NCI-H524 treated with DMSO at 0.1 percent for 48 hours (cell line): ENCODE measurements around the gene LRSAM1.

ENCODE experiments used
- DNase-seq: peaks from one replicate; lab custom pipeline; 2025; lab: John Stamatoyannopoulos, UW

The LRSAM1 gene

GRCh38 chr9:127497656-127498290 lies 46.5 kb downstream of the LRSAM1 start:
- DNase-seq = no peak

DNA sequence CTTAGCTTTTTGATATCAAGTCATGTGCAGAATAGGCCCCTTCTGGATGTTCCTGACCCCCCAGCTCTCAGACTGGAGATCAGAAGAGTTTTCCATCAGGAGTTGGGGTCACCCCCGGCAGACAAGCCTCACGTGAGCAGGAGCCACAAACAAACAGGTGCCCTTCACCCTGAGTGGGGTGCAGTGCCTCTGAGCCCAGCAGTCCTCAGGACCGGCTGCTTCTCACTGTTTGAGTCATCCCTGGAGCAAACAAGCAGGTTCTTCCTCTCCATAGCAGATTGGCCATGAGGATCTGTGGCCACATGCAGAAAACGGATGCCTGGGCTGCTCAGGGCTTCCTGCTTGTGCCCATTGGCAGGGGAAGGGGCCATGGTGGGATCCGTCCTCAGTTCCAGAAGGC lies 47.0 kb downstream of the LRSAM1 start:
- no peak for DNase-seq

DNA sequence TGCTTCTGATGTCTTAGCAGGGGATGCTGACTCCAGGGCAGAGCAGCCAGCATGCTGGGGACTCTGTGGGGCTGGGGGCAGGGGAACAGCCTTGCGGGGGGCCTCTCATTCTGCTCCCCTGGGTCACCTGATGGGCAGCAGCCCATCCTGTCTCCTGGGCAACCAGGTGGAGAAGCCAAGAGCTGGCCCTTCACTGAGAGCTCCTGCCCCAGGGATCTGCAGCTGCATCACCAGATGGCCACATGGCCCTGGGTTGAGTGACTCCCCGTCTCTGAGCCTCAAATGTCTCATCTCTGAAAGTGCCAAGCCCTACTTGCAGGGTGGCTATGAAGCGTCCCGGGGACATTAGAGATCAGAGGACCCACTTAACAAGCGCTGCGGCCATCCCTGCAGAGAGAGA lies 49.1 kb downstream of the LRSAM1 start:
- DNase-seq = peak; percentile 26

DNA sequence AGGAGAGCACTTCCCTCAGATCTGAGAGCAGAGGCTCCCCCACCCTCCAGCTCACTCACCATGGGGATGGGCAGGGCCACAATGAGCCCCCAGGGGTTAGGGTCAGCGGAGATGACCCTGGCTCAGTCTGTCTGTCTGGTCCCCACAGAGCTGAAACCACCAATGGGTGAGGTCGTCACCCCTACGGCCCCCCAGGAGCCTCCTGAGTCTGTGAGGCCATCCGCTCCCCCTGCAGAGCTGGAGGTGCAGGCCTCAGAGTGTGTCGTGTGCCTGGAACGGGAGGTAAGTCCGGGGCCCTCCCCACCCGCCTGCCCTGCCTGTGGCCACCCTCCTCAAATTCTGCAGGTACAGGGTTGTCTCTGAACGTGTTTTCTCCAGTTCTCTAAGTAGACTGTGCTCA lies 49.6 kb downstream of the LRSAM1 start:
- DNase-seq = no peak

DNA sequence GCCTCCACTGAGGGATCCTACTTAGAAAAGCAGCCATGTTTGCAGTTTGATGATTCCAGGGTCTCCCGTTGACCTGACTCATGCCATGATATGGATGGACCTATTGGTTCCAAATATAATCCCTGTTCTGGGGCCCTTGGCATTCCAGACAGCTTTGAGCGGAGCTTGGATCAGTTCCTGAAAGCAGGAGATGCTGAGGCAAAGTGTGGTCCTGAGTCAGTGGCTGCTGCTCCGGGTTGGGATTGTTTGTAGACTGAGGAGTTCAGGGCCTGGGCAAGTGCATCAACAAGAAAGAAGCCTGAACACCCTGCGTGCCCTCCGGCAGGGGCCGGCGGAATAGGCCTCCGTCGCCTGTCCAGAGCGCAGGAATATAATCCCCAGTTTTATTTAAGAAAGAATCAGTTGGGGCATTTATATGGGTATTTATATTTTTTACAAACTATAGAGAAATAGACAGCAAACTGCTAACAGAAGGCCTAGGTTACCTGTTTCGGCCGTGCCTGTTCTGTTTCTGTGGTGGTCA lies 50.6 kb downstream of the LRSAM1 start:
- no peak for DNase-seq

DNA sequence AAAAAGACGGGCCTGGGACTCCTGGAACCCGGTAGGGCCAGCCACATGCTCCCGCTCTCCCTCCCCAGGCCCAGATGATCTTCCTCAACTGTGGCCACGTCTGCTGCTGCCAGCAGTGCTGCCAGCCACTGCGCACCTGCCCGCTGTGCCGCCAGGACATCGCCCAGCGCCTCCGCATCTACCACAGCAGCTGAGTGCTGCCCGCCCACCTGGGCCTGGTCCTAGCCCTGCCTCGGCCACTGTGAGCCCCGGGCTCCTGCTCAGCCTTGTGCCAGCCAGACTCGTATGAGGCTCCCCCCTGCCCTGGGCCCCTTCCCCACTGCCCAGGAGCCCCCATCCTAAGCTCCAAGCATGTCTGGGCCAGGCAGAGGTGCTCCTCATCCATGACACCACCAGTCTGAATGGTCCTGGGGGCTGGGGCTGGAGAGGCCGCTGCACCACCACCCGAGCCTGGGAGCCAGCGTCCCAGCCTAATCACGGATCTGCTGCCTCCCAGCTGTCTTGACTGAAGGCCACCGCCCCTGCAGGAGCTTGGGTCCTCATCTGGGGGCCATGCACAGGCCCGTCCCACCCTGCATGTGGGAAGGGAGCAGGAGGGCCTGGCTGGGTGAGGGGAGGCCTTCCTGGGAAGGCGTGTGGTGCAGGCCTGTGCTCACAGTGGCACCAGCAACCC lies 51.5 kb downstream of the LRSAM1 start:
- DNase-seq = no peak

- no peak for DNase-seq
These were observed 52.1 kb downstream of the LRSAM1 start for GRCh38 chr9:127503379-127503921.

DNA sequence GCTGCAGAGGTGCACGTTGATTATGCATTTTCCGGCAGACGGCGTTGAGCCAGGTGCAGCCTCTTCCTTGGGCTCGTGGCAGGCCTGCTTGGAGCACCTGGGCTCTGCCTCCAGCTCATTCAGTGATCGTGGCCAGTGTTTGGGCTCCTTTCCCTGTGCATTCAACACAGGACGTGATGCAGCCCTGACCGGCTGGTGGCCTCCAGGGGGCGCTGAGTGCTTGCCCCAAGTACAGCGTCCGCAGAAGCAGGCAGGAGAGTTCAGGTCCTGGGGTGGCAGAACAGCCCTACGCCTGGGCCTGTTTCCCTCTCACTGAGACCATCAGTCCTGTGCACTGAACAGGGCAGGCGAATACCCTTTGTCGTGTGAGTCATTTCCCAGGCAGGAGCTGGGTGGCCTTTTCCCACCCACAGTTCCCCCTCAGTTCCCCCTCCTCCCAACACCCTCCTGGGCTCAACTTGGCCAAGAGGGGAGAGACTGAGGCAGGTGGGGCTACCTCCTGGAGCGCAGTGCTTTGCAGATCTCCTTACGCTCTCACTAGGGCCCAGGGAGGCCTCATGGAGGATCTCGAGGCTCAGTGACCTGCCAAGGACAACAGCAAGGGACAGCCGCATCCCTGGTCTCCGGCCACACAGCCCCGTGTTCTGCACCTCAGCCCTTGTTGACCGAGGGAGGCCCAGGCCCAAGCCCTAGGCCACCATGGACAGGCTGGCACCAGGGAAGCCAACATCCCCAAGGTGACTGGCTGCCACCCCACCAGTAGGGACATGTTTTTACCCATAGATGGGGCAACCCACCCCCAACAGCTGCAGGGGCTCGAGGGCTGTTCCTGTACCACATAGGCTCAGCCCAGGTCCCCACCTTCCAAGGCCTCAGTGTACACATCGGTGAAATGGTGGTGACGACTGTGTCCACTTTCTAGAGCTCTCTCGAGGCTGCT lies 52.9 kb downstream of the LRSAM1 start:
- peak; percentile 22 for DNase-seq

- DNase-seq = no peak
These were observed 53.6 kb downstream of the LRSAM1 start for GRCh38 chr9:127504887-127505251.

- no peak for DNase-seq
These were observed 54.2 kb downstream of the LRSAM1 start for GRCh38 chr9:127505396-127506116.

DNA sequence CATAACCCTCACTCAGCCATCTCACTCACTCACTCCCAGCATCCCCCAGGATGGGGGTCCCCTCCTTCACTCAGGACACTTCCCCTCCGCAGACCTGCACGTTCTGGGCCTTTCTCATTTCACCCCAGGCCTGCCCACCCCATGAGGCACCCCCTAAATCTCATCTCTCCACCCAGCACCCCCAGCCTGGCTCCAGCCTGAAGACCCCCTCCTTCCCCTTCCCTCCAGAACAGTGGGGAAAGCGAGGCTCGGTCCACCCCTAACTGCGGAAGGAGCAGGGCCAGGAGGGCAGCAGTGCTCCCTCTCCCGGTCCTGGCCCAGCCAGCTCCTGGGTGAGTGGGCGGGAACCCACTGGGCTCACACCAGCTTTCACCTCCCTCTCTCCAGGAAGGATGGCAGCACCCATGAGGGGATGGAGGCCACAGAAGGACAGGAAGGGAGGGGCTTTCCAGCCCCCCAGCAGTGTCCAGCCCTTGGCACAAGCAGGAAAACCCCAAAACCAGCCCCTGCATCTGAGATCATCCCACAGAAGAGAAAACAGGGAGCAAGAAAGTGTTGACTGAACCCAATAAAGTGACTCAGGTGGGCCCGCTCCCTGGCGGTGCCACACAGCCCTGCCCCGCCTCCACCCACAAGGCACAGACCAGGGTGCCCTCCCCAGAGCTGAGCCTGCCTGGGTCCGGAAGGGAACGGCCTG lies 55.0 kb downstream of the LRSAM1 start:
- no peak for DNase-seq

DNA sequence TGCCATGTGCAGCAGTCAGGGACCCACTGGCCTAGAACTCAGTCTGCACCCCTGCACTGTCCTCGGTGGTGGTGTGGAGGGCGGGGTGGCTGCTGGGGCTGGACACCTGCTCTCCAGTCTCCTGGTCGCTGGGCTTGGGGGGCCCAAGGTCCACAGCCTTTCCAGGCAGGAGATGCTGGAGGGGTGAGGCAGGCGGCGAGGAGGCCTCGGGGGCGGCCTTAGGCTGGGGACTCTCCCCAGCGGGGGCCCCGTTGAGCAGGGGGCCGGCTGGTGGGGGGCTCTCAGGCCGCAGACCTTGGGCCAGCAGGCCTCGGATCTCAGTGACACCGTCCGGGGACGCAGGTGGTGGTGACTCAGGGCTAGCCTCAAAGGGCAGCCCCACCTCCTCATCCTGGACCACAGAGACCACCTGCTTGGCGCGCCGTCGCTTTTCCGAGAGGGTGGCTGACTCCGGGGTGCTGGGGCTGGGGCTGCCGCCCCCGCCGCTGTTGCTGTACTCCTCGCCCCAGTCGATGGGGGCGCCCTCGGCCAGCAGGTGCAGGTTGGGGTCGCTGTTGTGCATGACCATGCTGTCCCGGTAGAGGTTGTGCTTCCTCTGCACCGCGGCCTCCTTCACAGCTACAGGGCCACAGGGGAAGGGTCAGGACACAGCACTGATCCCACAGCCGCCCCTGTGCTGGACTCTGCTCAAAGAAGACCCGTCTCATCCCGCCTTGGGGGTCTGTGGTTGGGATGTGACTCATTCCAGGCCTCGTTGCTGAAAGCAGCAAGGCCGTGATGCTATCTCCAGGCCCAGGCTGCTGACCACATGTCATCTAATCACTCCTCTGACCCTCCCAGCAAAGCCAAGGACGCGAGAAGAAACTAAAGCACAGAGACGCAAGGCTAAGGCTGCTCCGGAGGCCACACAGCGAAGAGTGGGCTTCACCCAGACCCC lies 55.8 kb downstream of the LRSAM1 start:
- DNase-seq = no peak

DNA sequence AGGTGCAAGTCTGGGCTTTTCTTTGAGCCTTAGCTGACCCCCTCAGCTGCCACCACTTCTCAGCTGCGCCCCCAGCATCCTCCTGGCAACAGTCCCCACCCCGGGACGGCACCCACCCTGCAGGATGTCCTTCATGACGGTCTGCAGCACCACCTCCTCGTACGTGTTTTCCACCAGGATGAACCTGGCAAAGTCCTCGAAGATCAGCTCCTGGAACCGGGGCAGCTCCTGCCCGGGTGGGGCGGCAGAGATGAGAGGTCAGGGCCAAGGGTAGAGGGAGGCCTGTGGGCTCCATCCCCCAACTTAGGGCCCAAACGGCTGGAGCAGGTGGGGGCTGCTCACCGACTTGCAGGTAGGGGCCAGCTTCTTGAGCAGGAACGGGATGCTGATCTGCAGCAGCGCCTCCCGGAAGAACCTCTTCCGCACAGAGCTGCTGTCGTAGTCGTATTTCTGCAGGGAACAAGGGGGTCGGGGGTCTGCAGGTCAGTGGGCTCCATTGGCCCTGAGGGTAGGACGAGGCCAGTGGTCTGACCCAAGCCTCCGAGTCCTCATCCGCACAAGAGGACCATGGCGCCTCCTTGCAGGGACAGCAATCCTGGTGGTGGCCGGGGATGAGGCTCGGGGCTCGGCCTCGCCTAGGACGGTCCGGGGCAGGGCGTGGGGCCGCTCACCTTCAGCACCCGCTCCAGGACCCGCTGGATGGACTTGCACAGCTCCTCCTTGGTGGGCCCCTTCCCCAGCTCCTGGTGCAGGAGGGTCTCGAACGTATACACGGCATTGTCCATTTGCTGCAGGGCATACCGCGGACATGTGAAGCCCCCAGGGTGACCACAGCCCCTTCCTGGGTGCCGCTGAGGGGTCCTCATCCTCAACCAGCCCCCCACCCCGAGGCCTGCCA lies 56.7 kb downstream of the LRSAM1 start:
- DNase-seq = no peak

GRCh38 chr9:127508901-127509260 lies 57.6 kb downstream of the LRSAM1 start:
- no peak for DNase-seq

- DNase-seq = no peak
These were observed 58.1 kb downstream of the LRSAM1 start for GRCh38 chr9:127509261-127509954.

DNA sequence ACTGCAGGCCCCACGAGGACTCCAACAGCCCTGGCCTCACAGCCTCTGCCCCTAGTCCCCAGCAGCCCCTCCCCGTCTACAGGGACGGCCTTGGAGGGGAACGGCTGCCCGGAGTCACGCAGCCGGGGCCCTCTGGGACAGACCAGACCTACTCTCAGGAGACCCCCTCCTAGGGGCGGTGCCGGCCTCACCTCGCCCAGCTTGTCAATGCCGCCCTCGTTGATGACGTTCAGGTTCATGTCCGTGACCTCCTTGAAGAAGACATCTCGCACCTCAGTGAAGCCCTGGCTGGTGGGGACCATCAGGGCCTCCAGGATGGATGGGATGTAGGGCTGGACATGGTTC lies 58.6 kb downstream of the LRSAM1 start:
- no peak for DNase-seq

GRCh38 chr9:127514468-127514867 lies 63.2 kb downstream of the LRSAM1 start:
- no peak for DNase-seq

DNA sequence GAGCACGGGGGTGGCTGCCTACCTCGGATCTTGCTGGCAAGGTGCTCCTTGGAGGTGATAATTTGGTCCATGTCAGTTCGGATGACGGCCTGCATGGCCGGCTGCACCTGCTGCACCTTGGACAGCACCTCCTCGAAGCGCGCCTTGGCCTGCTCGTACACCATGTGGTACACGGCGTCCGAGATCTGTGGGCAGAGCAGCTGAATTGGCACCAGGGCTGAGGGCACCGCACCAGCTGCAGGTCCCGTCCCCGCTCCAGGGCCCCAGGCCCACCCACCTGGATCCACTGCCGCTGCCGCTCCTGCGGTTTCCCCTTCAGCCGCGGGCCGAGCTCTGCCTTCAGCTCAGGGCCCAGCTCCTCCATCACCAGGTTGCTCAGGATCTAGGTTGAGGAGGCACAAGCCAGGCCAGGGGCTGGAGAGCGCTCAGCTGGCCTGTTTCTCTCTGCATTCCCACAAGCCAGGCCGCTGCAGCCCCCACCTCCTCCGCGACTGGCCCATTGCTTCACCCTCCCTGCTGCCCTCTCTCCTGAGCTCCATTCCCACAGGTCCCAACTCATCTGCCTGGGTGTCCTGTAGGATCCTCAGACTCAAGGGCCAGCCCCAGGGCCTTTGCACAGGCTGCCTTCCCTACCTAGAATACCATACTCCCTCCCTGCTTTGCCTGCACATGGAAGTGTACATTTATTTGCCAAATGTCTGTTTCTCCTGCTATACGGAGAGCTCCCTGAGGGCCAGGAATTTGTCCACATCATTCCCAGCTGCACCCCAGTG lies 65.7 kb downstream of the LRSAM1 start:
- DNase-seq = no peak
